Gastroesophageal sphincter (tissue), 3 donors: ENCODE measurements around the gene CPXM2.

Experiments used
- CTCF ChIP-seq, 4 experiments: fragments of 200-600 bp in 2 of 4; fragments of 450-650 bp in 2 of 4; sonication (generic) in 1 of 4; IDR thresholded peaks; one replicate each; pipeline ENCODE4 v1.5.1; 2017 to 2019; ENCODE audit warnings: antibody characterized with exemption in 4 of 4, mild to moderate bottlenecking in 2 of 4, moderate library complexity in 2 of 4
- POLR2AphosphoS5 ChIP-seq: sonication (generic); formaldehyde crosslinking; IDR thresholded peaks from one replicate; pipeline ENCODE4 v1.6.1; 2017; ENCODE audit warnings: antibody characterized with exemption

DNA sequence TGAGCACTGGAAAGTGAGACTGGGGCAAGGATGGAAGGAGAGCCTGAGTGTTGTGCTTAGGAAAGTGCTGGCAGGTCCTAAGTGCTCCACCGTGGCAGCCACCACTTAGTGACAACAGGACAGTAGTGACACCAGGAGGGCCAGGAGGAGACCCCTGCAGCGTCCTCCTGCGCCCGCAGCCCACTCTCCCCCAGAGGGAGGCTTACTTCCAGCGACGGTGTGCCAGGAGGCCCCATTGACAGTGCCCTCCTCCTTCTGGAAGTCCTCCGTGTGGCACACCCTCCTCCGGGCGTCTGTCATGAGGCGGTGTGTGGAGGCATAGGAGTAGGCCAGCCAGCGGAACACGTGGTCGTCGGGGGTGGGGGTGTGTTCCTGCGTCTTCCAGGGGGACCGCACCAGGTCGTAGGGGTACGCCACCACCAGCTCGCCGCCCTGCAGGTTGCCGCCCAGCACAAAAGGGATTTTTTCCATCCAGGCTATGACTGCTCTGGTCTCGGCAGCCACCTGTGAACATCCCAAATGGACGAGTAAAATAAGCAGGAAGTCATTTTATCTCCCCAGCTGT lies 129.9 kb downstream of the CPXM2 start:
- TF ChIP-seq POLR2AphosphoS5 (no peak), CTCF (IDR thresholded peaks at IDR 0.05) (no peak)
